Measurements from ENCODE around the gene GRIK4. TPM values are rescaled to one million over a fixed set of nuclear protein-coding genes. Genes with fewer than 3 reads are reported as not detected.

The GRIK4 gene
- total and polyA plus RNA-seq, 2 experiments from 2014 or later = 0.28 to 0.45 TPM

GRCh38 chr11:120546312-120547205, 35.0 kb downstream of the GRIK4 start:
- no peak overlapping the region for H3K27ac ChIP-seq
- peak in 1 of 2 donors; percentile 95 for DNase-seq (ENCODE audit: low read depth in 1 of 2, low spot score in 1 of 2)
- peaks cover 8% of the 10 kb centered on the region for H3K4me1 ChIP-seq (ENCODE audit: low read depth)
- no peak overlapping the region for H3K4me3 ChIP-seq
- H3K36me3 ChIP-seq = no peaks in the 10 kb centered on the region
- no peaks in the 10 kb centered on the region for H3K9me3 ChIP-seq (ENCODE audit: low read depth)
- no peak for TF ChIP-seq CTCF (IDR thresholded peaks at IDR 0.05; ENCODE audit: low read depth, low read length)
- H3K27me3 ChIP-seq = no peaks in the 10 kb centered on the region

- Histone ChIP-seq H3K27ac (no peak overlapping the region), H3K9me3 (ENCODE audit: low read depth) (no peaks in the 10 kb centered on the region), H3K4me3 (no peak overlapping the region), H3K4me1 (ENCODE audit: low read depth) (peaks cover 8% of the 10 kb centered on the region), H3K36me3 (no peaks in the 10 kb centered on the region), H3K27me3 (no peaks in the 10 kb centered on the region)
- peak in 1 of 2 donors; percentile 36 for DNase-seq (ENCODE audit: low read depth in 1 of 2, low spot score in 1 of 2)
- no peak for TF ChIP-seq CTCF (IDR thresholded peaks at IDR 0.05; ENCODE audit: low read depth, low read length)
These were observed 35.8 kb downstream of the GRIK4 start for GRCh38 chr11:120547316-120547715.

- DNase-seq (ENCODE audit: low read depth in 1 of 2, low spot score in 1 of 2) = peak; percentile 52 to 94
- Histone ChIP-seq H3K36me3 (no peaks in the 10 kb centered on the region), H3K9me3 (ENCODE audit: low read depth) (no peaks in the 10 kb centered on the region), H3K4me1 (ENCODE audit: low read depth) (peaks cover 10% of the 10 kb centered on the region), H3K27me3 (no peaks in the 10 kb centered on the region), H3K4me3 (no peak overlapping the region), H3K27ac (no peak overlapping the region)
- no peak for TF ChIP-seq CTCF (IDR thresholded peaks at IDR 0.05; ENCODE audit: low read depth, low read length)
These were observed 36.5 kb downstream of the GRIK4 start for GRCh38 chr11:120547811-120548681.

- no peaks in the 10 kb centered on the region for H3K36me3 ChIP-seq
- H3K4me3 ChIP-seq = no peak overlapping the region
- no peaks in the 10 kb centered on the region for H3K9me3 ChIP-seq (ENCODE audit: low read depth)
- H3K27ac ChIP-seq = no peak overlapping the region
- H3K4me1 ChIP-seq (ENCODE audit: low read depth) = peaks cover 16% of the 10 kb centered on the region
- H3K27me3 ChIP-seq = no peaks in the 10 kb centered on the region
- DNase-seq (ENCODE audit: low read depth in 1 of 2, low spot score in 1 of 2) = no peak
- no peak for TF ChIP-seq CTCF (IDR thresholded peaks at IDR 0.05; ENCODE audit: low read depth, low read length)
These were observed 37.2 kb downstream of the GRIK4 start for GRCh38 chr11:120548682-120549209.

GRCh38 chr11:120549346-120549745, 37.8 kb downstream of the GRIK4 start:
- peaks cover 22% of the 10 kb centered on the region for H3K4me1 ChIP-seq (ENCODE audit: low read depth)
- no peaks in the 10 kb centered on the region for H3K36me3 ChIP-seq
- DNase-seq (ENCODE audit: low read depth in 1 of 2, low spot score in 1 of 2) = no peak
- TF ChIP-seq CTCF (IDR thresholded peaks at IDR 0.05; ENCODE audit: low read depth, low read length) = no peak
- no peak overlapping the region for H3K27ac ChIP-seq
- H3K4me3 ChIP-seq = no peak overlapping the region
- H3K27me3 ChIP-seq = no peaks in the 10 kb centered on the region
- no peaks in the 10 kb centered on the region for H3K9me3 ChIP-seq (ENCODE audit: low read depth)
